CD4-positive, alpha-beta T cell treated with Interferon gamma for 1 hour (primary cell): Measurements from ENCODE around the gene BPIFB2.

Experiments
- DNase-seq: peaks from one replicate; pipeline ENCODE4 v3.0.0-alpha.2; 2020

The BPIFB2 gene

DNA sequence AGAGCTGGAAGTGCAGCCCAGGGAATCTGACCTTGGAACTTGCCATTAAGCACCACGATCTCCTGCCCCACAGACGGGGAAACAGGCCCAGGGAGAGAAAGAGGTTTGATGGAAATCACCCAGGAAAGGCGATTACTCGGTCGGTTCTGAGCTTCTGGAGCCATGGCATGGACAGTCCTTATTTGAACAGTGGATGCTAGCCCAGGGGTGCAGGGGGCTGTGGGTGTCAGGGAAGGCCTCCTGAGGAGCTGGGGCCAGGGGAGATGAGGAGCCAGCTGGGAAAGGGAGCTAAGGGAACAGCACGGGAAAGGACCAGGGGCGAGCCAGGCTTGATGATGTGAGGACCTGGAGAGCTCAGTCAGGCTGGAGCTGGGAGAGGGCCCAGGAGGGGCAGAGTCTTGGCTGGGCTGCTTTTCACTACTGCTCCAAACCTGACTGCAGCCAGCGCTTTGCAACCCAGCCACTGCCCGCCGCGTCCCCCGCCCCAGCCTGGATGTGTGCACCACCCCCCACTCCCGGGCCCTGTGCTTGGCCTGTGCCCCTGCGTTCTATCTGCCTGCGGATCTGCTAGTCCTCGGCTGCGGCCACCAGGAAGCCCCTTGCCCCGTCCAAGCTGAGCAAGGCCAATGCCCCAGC lies 21.1 kb upstream of the BPIFB2 start:
- no peak for DNase-seq

DNA sequence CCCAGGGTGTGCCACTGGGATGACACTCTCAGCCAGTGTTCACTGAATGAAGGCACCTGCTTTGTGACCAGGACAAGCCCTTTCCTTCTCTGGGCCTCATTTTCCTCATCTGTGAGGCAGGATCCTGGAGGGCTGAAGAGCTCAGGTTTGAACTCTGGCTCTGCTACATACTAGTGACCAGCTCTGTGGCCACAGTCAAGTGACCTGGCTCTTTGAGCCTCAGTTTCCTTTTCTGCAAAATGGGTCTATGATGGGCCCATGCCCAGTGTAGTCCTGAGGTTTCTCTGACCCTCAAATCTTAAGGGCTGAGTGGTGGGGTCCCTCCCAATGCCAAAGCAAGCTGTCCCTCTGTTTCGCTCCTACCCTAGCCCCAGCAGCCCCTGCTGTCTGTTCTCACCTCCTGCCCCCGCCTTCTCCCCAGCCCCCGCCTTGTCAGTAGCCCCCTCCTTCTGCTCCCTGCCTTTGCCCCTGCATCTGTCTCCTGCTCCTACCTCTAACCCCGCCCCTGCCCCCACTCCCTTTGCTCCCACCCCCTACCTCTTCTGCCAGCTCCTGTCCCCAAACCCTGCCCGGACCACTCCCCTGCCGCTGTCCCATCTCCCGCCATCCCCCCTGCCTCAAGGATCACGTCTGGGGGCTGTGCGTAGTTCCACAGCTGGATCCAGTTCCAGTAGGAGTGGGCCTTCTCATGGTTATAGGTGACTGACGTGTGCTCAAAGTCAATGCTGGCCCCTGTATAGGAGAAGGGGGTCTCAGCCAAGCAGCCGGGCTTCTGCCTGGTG lies 20.3 kb upstream of the BPIFB2 start:
- DNase-seq, result no peak

DNA sequence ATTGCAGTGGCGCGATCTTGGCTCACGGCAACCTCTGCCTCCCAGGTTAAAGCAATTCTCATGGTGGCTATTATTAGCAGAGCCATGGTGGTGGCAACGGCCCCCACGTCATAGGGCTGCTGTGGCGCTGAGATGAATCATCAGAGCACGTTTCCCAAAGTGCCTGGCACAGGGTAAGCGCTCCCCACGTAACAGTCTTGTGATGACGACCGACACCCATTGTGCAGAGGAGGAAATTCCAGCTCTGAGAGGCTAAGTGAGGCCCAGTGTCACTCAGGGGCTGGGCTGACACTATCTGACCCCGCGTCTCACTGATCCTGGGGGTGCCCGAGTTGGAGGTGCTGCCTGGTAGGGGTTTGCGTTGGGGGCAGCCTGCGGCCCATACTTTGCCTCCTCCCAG lies 19.5 kb upstream of the BPIFB2 start:
- no peak for DNase-seq

DNA sequence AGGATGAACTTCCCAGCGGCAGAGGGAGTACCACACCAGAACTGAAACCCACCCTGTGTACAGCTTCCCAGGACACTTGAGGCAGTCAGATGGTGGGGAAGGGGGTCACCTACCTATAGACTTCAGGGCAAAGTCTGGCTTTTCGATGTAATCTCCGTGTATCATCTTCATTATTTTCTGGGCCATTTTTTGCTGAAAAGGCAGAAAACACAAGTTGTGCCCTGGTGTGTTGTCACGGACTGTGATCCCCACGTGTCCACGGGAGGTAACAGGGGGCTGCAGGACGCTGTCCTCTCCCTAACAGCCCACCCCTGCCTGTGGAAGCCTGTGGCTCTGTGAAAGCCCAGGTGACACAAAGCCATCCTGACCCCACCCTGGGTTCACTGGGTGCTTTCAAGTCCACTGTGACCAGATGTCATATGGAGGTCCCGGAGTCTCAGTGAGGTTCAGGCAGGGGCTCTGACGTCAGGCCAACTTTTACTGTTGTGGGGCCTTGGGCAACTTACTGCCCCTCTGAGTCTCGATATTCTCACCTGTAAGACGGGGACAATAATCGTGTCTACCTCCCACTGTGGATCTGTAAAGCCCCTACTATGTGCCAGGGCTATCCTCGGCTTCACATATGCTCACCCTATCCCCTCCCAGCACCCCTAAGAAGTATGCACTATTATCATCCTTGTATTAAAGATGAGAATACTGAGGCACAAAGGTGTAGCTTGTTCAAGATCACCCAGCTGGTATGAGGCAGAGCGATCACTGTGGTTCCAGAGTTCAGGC lies 17.8 kb upstream of the BPIFB2 start:
- DNase-seq, result no peak

- DNase-seq, result no peak
Measured at GRCh38 chr20:32990426-32990825, 17.1 kb upstream of the BPIFB2 start.

GRCh38 chr20:32991383-32991782 lies 16.1 kb upstream of the BPIFB2 start:
- DNase-seq, result no peak

GRCh38 chr20:32991792-32992641 lies 15.5 kb upstream of the BPIFB2 start:
- DNase-seq, result no peak

DNA sequence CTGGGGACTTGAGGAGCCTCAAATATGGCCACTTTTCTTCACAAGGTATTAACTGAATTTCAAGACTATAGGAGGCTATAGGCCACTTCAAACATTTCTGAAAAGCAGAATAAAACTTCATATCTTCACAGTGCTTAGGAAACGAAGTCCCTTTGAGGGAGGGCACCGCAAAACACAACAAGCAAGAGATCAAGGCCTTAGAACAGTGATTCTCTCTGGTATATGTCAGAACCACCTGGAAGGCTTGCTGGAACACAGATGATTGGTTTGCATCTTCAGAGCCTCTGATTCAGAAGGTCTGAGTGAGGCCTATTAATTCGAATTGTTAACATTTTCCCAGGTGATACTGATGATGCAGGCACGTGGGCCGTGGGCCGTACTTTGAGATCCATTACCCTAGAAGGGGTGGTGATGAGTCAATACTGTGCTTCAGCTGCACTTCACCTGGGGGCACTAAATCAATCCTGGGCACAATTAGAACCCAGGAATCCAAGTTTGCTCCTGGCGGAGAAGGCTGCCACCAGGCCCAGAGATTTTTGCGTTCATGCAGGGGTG lies 13.9 kb upstream of the BPIFB2 start:
- no peak for DNase-seq

GRCh38 chr20:32995802-32996201 lies 11.7 kb upstream of the BPIFB2 start:
- DNase-seq, result no peak

DNA sequence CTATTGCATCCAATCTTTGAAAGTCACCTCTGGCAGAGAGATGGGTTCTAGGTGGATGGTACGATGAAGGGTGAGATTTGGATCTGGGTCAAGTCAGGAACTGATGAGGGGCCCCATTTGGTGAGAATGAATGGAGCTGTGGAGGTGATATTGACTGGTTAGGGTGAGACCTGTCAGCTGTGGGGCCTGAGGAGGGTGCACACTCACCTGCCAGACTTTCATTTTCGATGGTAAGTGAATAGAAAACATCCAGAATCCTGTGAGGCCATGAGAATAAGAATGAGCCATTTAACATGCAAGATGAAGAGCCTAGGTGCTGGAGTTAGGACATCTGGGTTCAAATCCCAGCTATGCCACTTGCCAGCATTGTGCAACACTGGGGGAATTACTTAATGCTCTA lies 10.1 kb upstream of the BPIFB2 start:
- DNase-seq, result no peak

GRCh38 chr20:32999603-33000250 lies 7.8 kb upstream of the BPIFB2 start:
- DNase-seq, result no peak

- no peak for DNase-seq
Measured at GRCh38 chr20:33000802-33001466, 6.6 kb upstream of the BPIFB2 start.

DNA sequence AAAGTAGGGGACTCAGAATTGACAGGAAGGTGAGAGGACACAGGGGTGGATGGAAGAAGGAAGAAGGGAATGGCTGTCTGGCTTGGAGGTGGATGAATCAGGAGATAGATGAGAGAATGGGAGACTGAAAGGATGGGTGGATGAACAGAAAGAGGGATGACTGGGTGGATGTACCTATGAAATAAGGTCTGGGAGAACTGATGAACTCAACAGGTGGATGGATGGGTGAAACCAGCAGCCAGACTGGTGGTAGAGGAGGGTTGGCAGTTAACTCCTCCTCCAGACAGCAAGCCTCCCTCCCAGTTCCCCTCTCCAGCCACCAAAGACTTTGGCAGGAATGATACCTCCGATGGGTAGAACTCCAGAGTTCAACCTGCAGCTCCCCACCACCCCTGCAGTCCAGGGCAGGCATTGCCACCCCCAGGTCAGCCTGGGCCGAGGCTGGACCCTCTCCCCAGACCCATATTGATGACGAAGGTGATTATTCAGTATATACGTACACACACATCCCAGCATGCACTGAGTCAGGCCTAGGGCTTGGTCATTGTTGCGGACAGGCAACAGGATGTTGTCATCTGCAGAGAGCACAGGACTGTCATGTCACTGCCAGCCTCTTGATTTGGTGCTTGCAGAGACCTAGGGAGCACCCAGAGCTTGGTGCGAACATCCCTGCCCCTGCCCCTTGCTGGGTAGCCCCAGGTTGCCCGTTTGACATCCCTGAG lies 5.3 kb upstream of the BPIFB2 start:
- DNase-seq, result no peak

DNA sequence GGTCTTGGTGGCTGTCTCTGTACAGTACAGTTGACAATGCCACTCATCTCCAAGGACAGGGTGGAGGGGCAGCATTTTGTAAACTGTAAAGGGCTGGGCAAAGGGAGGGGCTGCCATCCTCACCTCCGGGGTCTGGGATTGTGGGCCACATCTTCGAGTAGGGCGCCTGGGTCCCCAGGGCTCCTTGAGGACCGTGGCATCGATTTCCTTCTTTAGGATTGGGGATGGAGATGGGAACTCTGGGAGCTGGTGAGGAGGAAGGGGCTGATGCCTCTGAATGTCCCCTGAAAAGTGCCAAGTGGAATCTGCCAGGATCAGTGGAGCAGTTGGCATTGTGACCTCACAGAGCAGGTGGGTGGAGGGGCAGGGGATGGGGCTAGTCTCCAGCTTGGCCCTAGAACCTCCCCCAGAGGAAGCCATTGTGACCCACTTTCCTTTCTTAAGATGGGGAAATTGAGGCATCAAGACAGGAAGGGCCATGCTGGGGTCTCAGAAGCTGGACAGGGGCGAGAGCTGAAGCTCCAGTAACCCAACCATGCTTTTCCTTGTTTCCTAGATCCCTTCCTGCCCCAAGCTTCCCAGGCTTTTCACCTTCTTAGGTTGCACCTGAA lies 3.3 kb upstream of the BPIFB2 start, which contains the start of gene SUN5:
SUN5 (minus strand) TSS at position 293 of the 611 bp plus-strand sequence; CDS start at position 200, 93 bp downstream.
- no peak for DNase-seq

DNA sequence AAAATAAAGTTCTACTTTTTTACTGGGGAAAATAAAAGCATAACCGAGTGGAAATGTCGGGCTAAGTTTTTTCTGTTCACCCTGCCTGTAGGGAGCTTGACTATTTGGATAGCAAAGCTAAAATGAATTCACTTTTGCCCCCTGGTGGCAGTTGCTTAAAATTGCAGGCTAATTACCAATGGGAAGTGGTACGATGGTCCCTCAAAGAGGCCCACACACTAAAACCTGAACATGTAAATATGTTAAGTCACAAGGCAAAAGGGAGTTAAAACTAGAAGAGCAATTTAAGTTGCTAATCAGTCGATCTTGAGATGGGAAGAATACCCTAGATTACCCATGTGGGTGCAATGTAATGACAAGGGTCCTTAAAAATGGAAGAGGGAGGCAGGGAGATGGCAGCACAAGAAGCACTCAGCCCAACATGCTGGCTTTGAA lies 2.4 kb upstream of the BPIFB2 start:
- DNase-seq, result no peak

GRCh38 chr20:33005908-33006775 lies 1.4 kb upstream of the BPIFB2 start:
- no peak for DNase-seq

- DNase-seq, result no peak
Measured at GRCh38 chr20:33006776-33007375, 628 bp upstream of the BPIFB2 start.

GRCh38 chr20:33008336-33009213 lies 1.1 kb downstream of the BPIFB2 start:
- no peak for DNase-seq
